ENCODE data around the gene ID3. TPM values are rescaled to one million over a fixed set of nuclear protein-coding genes. Genes with fewer than 3 reads are reported as not detected.
"Not testable (repeated sequence)": the region's sequence is repeated elsewhere in the genome, so short reads cannot be mapped to it uniquely, and the experiment has no call there.

Gene ID3
- polyA plus RNA-seq, 3 donors = 277 to 365 (median 359) TPM

GRCh38 chr1:23594149-23594907 is 35.0 kb upstream of the ID3 start:
- no peak for DNase-seq (ENCODE audit: extremely low read depth in 1 of 11, low read depth in 9 of 11, low spot score in 4 of 11)

GRCh38 chr1:23593556-23594148 is 34.4 kb upstream of the ID3 start:
- DNase-seq (ENCODE audit: extremely low read depth in 1 of 11, low read depth in 9 of 11, low spot score in 4 of 11) = no peak

- no peak for DNase-seq (ENCODE audit: extremely low read depth in 1 of 11, low read depth in 9 of 11, low spot score in 4 of 11)
These were observed 33.8 kb upstream of the ID3 start for GRCh38 chr1:23593042-23593521.

- DNase-seq (ENCODE audit: extremely low read depth in 1 of 11, low read depth in 9 of 11, low spot score in 4 of 11) = no peak
These were observed 33.0 kb upstream of the ID3 start for GRCh38 chr1:23592209-23592892.

GRCh38 chr1:23591460-23592208 is 32.3 kb upstream of the ID3 start:
- DNase-seq (ENCODE audit: extremely low read depth in 1 of 11, low read depth in 9 of 11, low spot score in 4 of 11) = no peak

GRCh38 chr1:23590058-23590783 is 30.9 kb upstream of the ID3 start:
- DNase-seq (ENCODE audit: extremely low read depth in 1 of 11, low read depth in 9 of 11, low spot score in 4 of 11) = no peak

- DNase-seq (ENCODE audit: extremely low read depth in 1 of 11, low read depth in 9 of 11, low spot score in 4 of 11) = no peak
These were observed 30.3 kb upstream of the ID3 start for GRCh38 chr1:23589585-23589986.

- no peak for DNase-seq (ENCODE audit: extremely low read depth in 1 of 11, low read depth in 9 of 11, low spot score in 4 of 11)
These were observed 29.6 kb upstream of the ID3 start for GRCh38 chr1:23588749-23589548.

GRCh38 chr1:23585321-23586022 is 26.2 kb upstream of the ID3 start:
- no peak for DNase-seq (ENCODE audit: extremely low read depth in 1 of 11, low read depth in 9 of 11, low spot score in 4 of 11)

GRCh38 chr1:23583727-23584126 is 24.4 kb upstream of the ID3 start:
- not testable (repeated sequence) for DNase-seq (ENCODE audit: extremely low read depth in 1 of 11, low read depth in 9 of 11, low spot score in 4 of 11)

GRCh38 chr1:23582820-23583219 is 23.5 kb upstream of the ID3 start:
- no peak for DNase-seq (ENCODE audit: extremely low read depth in 1 of 11, low read depth in 9 of 11, low spot score in 4 of 11)

GRCh38 chr1:23581219-23581618 is 21.9 kb upstream of the ID3 start:
- DNase-seq (ENCODE audit: extremely low read depth in 1 of 11, low read depth in 9 of 11, low spot score in 4 of 11) = no peak

- no peak for DNase-seq (ENCODE audit: extremely low read depth in 1 of 11, low read depth in 9 of 11, low spot score in 4 of 11)
These were observed 19.7 kb upstream of the ID3 start for GRCh38 chr1:23578997-23579363.

GRCh38 chr1:23578311-23578996 is 19.2 kb upstream of the ID3 start:
- DNase-seq (ENCODE audit: extremely low read depth in 1 of 11, low read depth in 9 of 11, low spot score in 4 of 11) = no peak

GRCh38 chr1:23577056-23578004 is 18.0 kb upstream of the ID3 start:
- DNase-seq (ENCODE audit: extremely low read depth in 1 of 11, low read depth in 9 of 11, low spot score in 4 of 11) = no peak
